Measurements from ENCODE around the gene CRIP3.

CRIP3 gene

GRCh38 chr6:43336382-43336781 lies 27.8 kb upstream of the CRIP3 start:
- H3K27ac ChIP-seq = no peak overlapping the region
- TF ChIP-seq, protein P1, sequence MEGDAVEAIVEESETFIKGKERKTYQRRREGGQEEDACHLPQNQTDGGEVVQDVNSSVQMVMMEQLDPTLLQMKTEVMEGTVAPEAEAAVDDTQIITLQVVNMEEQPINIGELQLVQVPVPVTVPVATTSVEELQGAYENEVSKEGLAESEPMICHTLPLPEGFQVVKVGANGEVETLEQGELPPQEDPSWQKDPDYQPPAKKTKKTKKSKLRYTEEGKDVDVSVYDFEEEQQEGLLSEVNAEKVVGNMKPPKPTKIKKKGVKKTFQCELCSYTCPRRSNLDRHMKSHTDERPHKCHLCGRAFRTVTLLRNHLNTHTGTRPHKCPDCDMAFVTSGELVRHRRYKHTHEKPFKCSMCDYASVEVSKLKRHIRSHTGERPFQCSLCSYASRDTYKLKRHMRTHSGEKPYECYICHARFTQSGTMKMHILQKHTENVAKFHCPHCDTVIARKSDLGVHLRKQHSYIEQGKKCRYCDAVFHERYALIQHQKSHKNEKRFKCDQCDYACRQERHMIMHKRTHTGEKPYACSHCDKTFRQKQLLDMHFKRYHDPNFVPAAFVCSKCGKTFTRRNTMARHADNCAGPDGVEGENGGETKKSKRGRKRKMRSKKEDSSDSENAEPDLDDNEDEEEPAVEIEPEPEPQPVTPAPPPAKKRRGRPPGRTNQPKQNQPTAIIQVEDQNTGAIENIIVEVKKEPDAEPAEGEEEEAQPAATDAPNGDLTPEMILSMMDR (IDR thresholded peaks at IDR 0.05) = no peak
- no peak for TF ChIP-seq ZFX (IDR thresholded peaks at IDR 0.05; ENCODE audit: borderline replicate concordance)

DNA sequence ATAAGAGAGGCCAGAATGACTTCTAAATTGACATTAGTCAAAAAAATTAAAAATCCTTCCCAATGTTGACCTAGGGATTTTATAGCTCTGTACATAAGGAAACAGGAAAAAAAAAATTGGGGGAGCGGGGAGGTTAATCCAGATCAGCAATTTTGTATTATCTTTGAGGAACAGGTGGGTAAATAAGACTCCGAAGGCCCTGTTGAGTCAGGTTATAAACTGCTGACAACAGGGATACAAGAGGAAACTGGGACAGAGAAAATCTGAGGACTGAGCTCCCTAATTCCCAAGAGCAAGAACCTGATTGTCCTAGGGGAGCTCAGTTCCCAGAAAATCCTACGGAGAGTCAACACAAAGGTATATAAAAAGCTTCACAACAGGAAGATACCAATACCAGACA lies 26.8 kb upstream of the CRIP3 start:
- no peak overlapping the region for H3K27ac ChIP-seq
- no peak for TF ChIP-seq ZFX (IDR thresholded peaks at IDR 0.05; ENCODE audit: borderline replicate concordance)

DNA sequence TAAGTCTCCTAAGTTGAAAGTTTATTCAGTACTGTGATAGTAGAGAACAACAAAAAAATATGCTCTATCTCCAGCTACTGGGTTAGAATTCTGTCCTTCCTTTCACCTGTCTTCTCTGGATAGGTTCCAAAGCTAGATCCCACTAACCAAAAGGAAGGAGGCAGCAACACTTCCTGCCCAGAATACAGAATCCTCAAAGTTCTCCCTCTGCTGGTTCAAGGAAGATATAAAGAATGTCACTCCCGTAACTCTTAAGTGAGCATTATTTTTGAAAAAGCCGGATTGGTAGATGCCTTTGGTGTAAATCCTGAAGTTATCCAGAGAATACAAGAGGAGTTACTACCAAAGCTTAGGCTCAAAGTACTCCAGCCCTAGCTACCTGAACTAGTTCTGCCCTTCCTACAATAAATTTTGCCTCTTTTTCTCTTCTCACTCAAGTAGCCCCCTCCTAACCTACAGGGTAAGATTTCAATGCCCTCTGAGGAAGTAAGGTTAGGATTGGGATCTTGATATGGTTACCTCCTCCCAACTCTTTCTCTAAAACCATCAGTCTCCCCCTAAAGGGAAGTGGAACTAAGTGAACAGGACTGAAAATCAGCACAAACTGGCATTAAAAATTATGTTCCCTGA lies 26.0 kb upstream of the CRIP3 start:
- TF ChIP-seq, protein P1 (IDR thresholded peaks at IDR 0.05) = peak; percentile 73
- no peak for TF ChIP-seq ZFX (IDR thresholded peaks at IDR 0.05; ENCODE audit: borderline replicate concordance)
- H3K27ac ChIP-seq = no peak overlapping the region

GRCh38 chr6:43331891-43332290 lies 23.3 kb upstream of the CRIP3 start:
- no peak overlapping the region for H3K27ac ChIP-seq
- TF ChIP-seq, protein P1 (IDR thresholded peaks at IDR 0.05) = no peak
- no peak for TF ChIP-seq ZFX (IDR thresholded peaks at IDR 0.05; ENCODE audit: borderline replicate concordance)

DNA sequence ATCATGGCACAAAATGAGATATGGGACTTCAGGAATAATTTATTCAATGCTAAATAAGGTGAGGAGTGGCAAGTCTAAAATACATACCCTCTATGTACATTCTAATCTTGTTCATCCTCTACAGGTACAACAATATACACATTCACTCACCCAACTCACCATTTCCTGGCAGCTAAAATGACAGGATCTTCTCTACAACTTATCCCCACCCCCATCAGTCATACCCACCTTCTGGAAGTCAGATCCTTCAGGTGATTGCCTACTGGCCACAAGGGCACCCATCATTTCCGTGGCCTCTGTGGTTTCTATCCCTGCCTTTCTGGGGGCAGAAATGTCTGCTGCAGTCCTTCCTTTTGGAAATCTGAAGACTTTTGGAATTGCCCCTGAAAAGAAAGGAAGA lies 22.8 kb upstream of the CRIP3 start:
- no peak overlapping the region for H3K27ac ChIP-seq
- no peak for TF ChIP-seq ZFX (IDR thresholded peaks at IDR 0.05; ENCODE audit: borderline replicate concordance)
- TF ChIP-seq, protein P1 (IDR thresholded peaks at IDR 0.05) = no peak

DNA sequence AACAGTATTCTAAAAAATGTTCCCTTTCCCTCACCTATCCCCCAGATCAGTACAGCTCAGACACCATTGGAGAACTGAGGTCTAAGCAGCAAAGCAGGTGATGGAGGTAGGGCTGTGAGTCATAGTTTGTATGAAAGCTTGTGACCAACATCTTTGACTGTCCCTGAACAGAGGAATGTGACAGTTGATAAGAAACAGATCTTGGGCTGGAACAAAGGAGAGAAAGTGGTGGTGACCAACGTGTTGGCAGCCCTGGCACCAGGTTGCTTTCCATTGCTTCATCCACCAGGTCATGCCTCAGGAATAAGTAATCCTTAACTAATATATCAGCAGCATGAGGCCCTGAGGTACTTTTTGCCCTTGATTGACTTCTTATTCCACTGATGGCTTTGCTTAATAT lies 19.9 kb upstream of the CRIP3 start:
- no peak overlapping the region for H3K27ac ChIP-seq
- TF ChIP-seq, protein P1 (IDR thresholded peaks at IDR 0.05) = no peak
- TF ChIP-seq ZFX (IDR thresholded peaks at IDR 0.05; ENCODE audit: borderline replicate concordance) = no peak

- no peak overlapping the region for H3K27ac ChIP-seq
- TF ChIP-seq, protein P1 (IDR thresholded peaks at IDR 0.05) = no peak
- no peak for TF ChIP-seq ZFX (IDR thresholded peaks at IDR 0.05; ENCODE audit: borderline replicate concordance)
Observed at GRCh38 chr6:43325876-43326275, 17.2 kb upstream of the CRIP3 start.

DNA sequence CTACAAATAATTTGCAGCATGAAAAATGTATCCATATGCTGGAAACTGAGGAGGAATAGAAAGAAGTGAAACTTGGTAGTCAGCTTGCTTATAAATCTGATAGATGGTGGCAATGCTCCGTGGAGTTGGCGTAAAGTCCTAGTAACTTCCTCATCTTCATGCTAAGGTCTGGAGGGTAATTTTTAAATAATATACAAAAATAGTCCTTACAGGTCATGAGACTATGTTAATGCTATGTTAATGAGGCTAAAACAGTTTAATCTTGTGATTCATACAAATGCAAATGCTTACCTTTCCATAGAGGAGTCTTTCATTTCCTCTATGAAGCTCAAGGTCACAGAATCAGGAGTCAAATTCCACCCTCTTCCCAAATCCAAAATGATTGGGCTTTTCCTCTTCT lies 9.4 kb upstream of the CRIP3 start:
- H3K27ac ChIP-seq = no peak overlapping the region
- TF ChIP-seq ZFX (IDR thresholded peaks at IDR 0.05; ENCODE audit: borderline replicate concordance) = no peak
- TF ChIP-seq, protein P1 (IDR thresholded peaks at IDR 0.05) = no peak
